ENCODE data around the gene IL1RAPL1.
"Not testable (repeated sequence)": the region's sequence is repeated elsewhere in the genome, so short reads cannot be mapped to it uniquely, and the experiment has no call there.

The IL1RAPL1 gene

DNA sequence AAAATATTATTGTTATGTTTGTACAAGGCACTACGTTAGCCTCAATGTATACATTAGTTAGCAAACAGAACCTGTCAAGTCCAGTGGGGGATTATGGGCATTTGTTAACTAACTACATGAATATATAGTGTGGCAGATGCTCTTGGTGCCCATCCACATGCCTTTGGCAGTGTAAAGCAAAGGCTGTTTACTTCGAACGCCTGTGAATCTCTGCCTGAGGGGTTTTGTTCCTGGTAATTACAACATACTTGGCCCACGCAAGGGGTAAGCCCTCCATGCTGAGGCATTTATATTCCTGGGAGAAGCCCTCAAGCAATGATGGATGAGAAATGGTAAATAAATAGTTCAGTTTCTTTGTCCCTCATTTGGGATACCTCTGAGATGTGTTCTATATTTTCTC lies 119.7 kb downstream of the IL1RAPL1 start:
- Histone ChIP-seq H3K4me3 (ENCODE audit: low read length) (no peak overlapping the region), H3K4me1 (ENCODE audit: insufficient read depth, low read length) (no peaks in the 10 kb centered on the region), H3K9me3 (ENCODE audit: insufficient read depth, low read depth, low read length) (no peaks in the 10 kb centered on the region), H3K27ac (ENCODE audit: low read length) (no peak overlapping the region), H3K27me3 (ENCODE audit: insufficient read depth, low read length) (no peaks in the 10 kb centered on the region), H3K9ac (ENCODE audit: low read depth, low read length) (no peak overlapping the region), H3K36me3 (ENCODE audit: insufficient read depth, low read depth, low read length) (no peaks in the 10 kb centered on the region)

DNA sequence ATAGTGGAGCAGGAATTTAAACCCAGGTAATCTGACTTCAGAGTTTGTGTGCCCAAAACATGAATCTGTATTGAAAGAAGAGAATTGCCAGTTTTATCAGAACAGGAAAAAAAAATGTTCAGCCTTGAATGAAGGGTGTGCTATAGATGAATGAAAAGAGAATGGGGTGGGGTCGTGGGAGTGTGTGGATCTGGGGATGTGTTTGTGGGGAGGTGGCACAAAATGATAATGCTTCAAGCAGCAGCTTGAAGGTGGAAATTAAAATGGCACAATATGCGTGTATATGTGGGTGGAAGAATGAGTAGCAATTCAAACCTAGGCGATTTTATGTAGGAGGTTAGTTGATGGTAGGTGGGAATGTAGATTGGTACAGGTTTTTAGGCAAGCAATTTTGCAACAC lies 122.2 kb downstream of the IL1RAPL1 start:
- no peak overlapping the region for H3K9ac ChIP-seq (ENCODE audit: low read depth, low read length)
- H3K36me3 ChIP-seq (ENCODE audit: insufficient read depth, low read depth, low read length) = no peaks in the 10 kb centered on the region
- no peaks in the 10 kb centered on the region for H3K4me1 ChIP-seq (ENCODE audit: insufficient read depth, low read length)
- H3K9me3 ChIP-seq (ENCODE audit: insufficient read depth, low read depth, low read length) = no peaks in the 10 kb centered on the region
- no peak overlapping the region for H3K4me3 ChIP-seq (ENCODE audit: low read length)
- no peaks in the 10 kb centered on the region for H3K27me3 ChIP-seq (ENCODE audit: insufficient read depth, low read length)
- H3K27ac ChIP-seq (ENCODE audit: low read length) = no peak overlapping the region

- H3K27me3 ChIP-seq (ENCODE audit: insufficient read depth, low read length) = no peaks in the 10 kb centered on the region
- no peak overlapping the region for H3K4me3 ChIP-seq (ENCODE audit: low read length)
- H3K27ac ChIP-seq (ENCODE audit: low read length) = no peak overlapping the region
- no peaks in the 10 kb centered on the region for H3K36me3 ChIP-seq (ENCODE audit: insufficient read depth, low read depth, low read length)
- no peaks in the 10 kb centered on the region for H3K4me1 ChIP-seq (ENCODE audit: insufficient read depth, low read length)
- H3K9ac ChIP-seq (ENCODE audit: low read depth, low read length) = no peak overlapping the region
- H3K9me3 ChIP-seq (ENCODE audit: insufficient read depth, low read depth, low read length) = no peaks in the 10 kb centered on the region
Observed at GRCh38 chrX:28717864-28718263, 130.6 kb downstream of the IL1RAPL1 start.

DNA sequence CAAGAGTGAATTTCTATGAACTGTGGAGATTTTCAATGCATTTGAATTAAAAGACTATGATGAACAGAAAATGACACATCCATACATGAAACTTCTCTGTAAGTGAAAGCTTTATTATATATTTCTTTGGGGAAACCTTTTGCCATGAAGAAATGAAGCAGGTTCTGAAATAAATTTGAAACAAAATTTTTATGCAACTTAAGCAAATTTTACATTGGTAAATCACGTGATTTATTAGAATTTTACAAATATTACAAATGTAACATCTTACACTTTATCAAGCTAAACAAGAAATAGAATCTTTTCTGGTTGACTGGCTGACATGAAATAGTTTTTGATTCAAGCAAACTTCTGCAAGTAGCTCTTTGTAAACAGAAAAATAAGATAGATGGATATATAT lies 131.2 kb downstream of the IL1RAPL1 start:
- H3K27me3 ChIP-seq (ENCODE audit: insufficient read depth, low read length) = no peaks in the 10 kb centered on the region
- no peak overlapping the region for H3K9ac ChIP-seq (ENCODE audit: low read depth, low read length)
- no peak overlapping the region for H3K4me3 ChIP-seq (ENCODE audit: low read length)
- H3K9me3 ChIP-seq (ENCODE audit: insufficient read depth, low read depth, low read length) = no peaks in the 10 kb centered on the region
- no peaks in the 10 kb centered on the region for H3K36me3 ChIP-seq (ENCODE audit: insufficient read depth, low read depth, low read length)
- H3K27ac ChIP-seq (ENCODE audit: low read length) = no peak overlapping the region
- no peaks in the 10 kb centered on the region for H3K4me1 ChIP-seq (ENCODE audit: insufficient read depth, low read length)

DNA sequence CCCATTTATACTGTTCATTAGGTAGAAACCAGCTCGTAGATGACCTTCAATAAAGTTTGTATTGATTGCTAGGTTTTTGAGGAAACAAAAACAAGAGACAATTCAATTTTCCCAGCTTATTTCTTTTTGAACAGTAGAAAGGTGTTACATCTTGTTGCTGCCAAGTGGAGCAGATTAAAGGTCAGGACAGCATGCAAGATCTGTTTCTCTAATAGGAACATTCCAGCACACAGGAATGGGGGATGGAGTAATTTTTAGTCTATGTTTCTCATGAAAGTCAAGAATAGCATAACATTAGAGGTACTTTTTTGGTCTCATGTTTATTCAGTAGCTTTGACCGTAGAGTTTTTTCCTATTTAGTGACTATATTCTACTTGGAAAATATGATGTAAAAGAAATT lies 132.4 kb downstream of the IL1RAPL1 start:
- H3K36me3 ChIP-seq (ENCODE audit: insufficient read depth, low read depth, low read length) = no peaks in the 10 kb centered on the region
- H3K27ac ChIP-seq (ENCODE audit: low read length) = no peak overlapping the region
- no peaks in the 10 kb centered on the region for H3K9me3 ChIP-seq (ENCODE audit: insufficient read depth, low read depth, low read length)
- H3K4me1 ChIP-seq (ENCODE audit: insufficient read depth, low read length) = no peaks in the 10 kb centered on the region
- H3K9ac ChIP-seq (ENCODE audit: low read depth, low read length) = no peak overlapping the region
- H3K27me3 ChIP-seq (ENCODE audit: insufficient read depth, low read length) = no peaks in the 10 kb centered on the region
- no peak overlapping the region for H3K4me3 ChIP-seq (ENCODE audit: low read length)

DNA sequence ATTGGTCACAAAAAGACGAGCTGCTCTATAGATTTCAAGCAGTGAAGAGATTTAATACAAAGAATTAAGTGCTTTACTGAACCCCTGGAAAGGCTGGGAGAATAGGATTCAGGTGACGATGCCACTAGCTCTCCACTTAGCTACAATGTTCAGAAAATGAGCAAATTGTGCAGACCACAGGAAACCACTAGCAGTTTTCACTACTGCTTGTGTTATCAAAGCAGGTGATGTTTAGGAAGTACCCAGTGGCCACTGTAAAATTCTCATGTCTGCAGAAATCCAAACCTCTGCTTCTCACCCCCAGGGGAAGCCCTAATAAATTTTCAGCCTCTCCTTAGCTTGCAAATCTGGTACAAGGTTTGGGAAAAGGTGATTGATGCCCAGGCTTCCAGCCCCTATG lies 165.1 kb downstream of the IL1RAPL1 start:
- Histone ChIP-seq H3K4me3 (ENCODE audit: low read length) (no peak overlapping the region), H3K9me3 (ENCODE audit: insufficient read depth, low read depth, low read length) (no peaks in the 10 kb centered on the region), H3K27me3 (ENCODE audit: insufficient read depth, low read length) (no peaks in the 10 kb centered on the region), H3K36me3 (ENCODE audit: insufficient read depth, low read depth, low read length) (no peaks in the 10 kb centered on the region), H3K4me1 (ENCODE audit: insufficient read depth, low read length) (no peaks in the 10 kb centered on the region), H3K27ac (ENCODE audit: low read length) (no peak overlapping the region), H3K9ac (ENCODE audit: low read depth, low read length) (no peak overlapping the region)

GRCh38 chrX:28756175-28756574 lies 168.9 kb downstream of the IL1RAPL1 start:
- no peak overlapping the region for H3K9ac ChIP-seq (ENCODE audit: low read depth, low read length)
- H3K27ac ChIP-seq (ENCODE audit: low read length) = no peak overlapping the region
- no peaks in the 10 kb centered on the region for H3K27me3 ChIP-seq (ENCODE audit: insufficient read depth, low read length)
- H3K9me3 ChIP-seq (ENCODE audit: insufficient read depth, low read depth, low read length) = no peaks in the 10 kb centered on the region
- H3K4me1 ChIP-seq (ENCODE audit: insufficient read depth, low read length) = no peaks in the 10 kb centered on the region
- H3K4me3 ChIP-seq (ENCODE audit: low read length) = no peak overlapping the region
- H3K36me3 ChIP-seq (ENCODE audit: insufficient read depth, low read depth, low read length) = no peaks in the 10 kb centered on the region

DNA sequence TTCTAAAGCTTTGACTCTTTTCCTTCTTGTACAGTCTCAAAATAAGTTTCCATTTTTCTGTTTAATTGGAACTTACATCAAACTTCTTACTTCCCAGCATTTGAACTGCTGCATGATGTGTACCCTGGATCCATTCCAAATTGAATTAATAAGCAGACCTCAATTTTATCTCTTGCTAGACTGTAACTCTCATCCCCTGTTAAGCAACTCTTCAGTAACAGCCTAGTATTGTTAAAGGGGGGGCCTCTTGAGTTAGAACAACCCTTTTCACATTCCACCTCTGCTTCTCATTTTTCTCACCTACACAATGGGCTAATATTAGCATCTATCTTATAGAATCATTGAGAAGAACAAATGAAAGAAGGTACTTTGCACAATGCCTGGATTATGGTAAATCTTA lies 169.4 kb downstream of the IL1RAPL1 start:
- H3K9me3 ChIP-seq (ENCODE audit: insufficient read depth, low read depth, low read length) = no peaks in the 10 kb centered on the region
- H3K4me1 ChIP-seq (ENCODE audit: insufficient read depth, low read length) = no peaks in the 10 kb centered on the region
- H3K27ac ChIP-seq (ENCODE audit: low read length) = no peak overlapping the region
- no peak overlapping the region for H3K4me3 ChIP-seq (ENCODE audit: low read length)
- no peak overlapping the region for H3K9ac ChIP-seq (ENCODE audit: low read depth, low read length)
- H3K36me3 ChIP-seq (ENCODE audit: insufficient read depth, low read depth, low read length) = no peaks in the 10 kb centered on the region
- no peaks in the 10 kb centered on the region for H3K27me3 ChIP-seq (ENCODE audit: insufficient read depth, low read length)

- Histone ChIP-seq H3K36me3 (ENCODE audit: insufficient read depth, low read depth, low read length) (no peaks in the 10 kb centered on the region), H3K27me3 (ENCODE audit: insufficient read depth, low read length) (no peaks in the 10 kb centered on the region), H3K27ac (ENCODE audit: low read length) (no peak overlapping the region), H3K9ac (ENCODE audit: low read depth, low read length) (no peak overlapping the region), H3K9me3 (ENCODE audit: insufficient read depth, low read depth, low read length) (no peaks in the 10 kb centered on the region), H3K4me3 (ENCODE audit: low read length) (no peak overlapping the region), H3K4me1 (ENCODE audit: insufficient read depth, low read length) (no peaks in the 10 kb centered on the region)
Observed at GRCh38 chrX:28757290-28757689, 170.0 kb downstream of the IL1RAPL1 start.

GRCh38 chrX:28766561-28766960 lies 179.3 kb downstream of the IL1RAPL1 start:
- H3K27ac ChIP-seq (ENCODE audit: low read length); H3K9ac ChIP-seq (ENCODE audit: low read depth, low read length); H3K4me3 ChIP-seq (ENCODE audit: low read length); H3K36me3 ChIP-seq (ENCODE audit: insufficient read depth, low read depth, low read length); H3K9me3 ChIP-seq (ENCODE audit: insufficient read depth, low read depth, low read length); H3K27me3 ChIP-seq (ENCODE audit: insufficient read depth, low read length); H3K4me1 ChIP-seq (ENCODE audit: insufficient read depth, low read length): not testable (repeated sequence)

GRCh38 chrX:28773807-28774206 lies 186.6 kb downstream of the IL1RAPL1 start:
- Histone ChIP-seq H3K27me3 (ENCODE audit: insufficient read depth, low read length) (no peaks in the 10 kb centered on the region), H3K4me1 (ENCODE audit: insufficient read depth, low read length) (no peaks in the 10 kb centered on the region), H3K36me3 (ENCODE audit: insufficient read depth, low read depth, low read length) (no peaks in the 10 kb centered on the region), H3K4me3 (ENCODE audit: low read length) (no peak overlapping the region), H3K9ac (ENCODE audit: low read depth, low read length) (no peak overlapping the region), H3K9me3 (ENCODE audit: insufficient read depth, low read depth, low read length) (no peaks in the 10 kb centered on the region), H3K27ac (ENCODE audit: low read length) (no peak overlapping the region)

DNA sequence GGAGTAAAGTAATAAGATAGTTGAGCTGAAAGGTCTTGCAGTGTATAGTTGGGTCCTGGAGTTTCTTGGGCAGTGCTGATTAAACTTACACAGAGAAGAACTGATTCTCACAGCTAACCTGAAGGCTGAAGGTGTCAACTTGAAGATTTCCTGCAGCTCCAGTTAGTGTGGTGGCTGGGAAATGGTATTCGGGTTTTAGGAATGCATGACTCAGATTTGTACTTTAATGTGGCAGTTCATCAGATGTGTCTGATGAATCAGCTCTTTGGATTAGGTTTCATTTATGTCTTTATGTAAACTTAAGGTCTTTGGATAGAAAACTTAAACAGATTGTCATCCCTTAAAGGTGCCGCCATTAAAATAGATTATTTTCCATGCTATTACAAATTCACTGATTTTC lies 200.0 kb downstream of the IL1RAPL1 start:
- Histone ChIP-seq H3K27ac (ENCODE audit: low read length) (no peak overlapping the region), H3K36me3 (ENCODE audit: insufficient read depth, low read depth, low read length) (no peaks in the 10 kb centered on the region), H3K9ac (ENCODE audit: low read depth, low read length) (no peak overlapping the region), H3K4me3 (ENCODE audit: low read length) (no peak overlapping the region), H3K27me3 (ENCODE audit: insufficient read depth, low read length) (no peaks in the 10 kb centered on the region), H3K4me1 (ENCODE audit: insufficient read depth, low read length) (no peaks in the 10 kb centered on the region), H3K9me3 (ENCODE audit: insufficient read depth, low read depth, low read length) (no peaks in the 10 kb centered on the region)

GRCh38 chrX:28800671-28801070 lies 213.4 kb downstream of the IL1RAPL1 start:
- not testable (repeated sequence) for H3K9me3 ChIP-seq (ENCODE audit: insufficient read depth, low read depth, low read length); H3K27ac ChIP-seq (ENCODE audit: low read length); H3K27me3 ChIP-seq (ENCODE audit: insufficient read depth, low read length); H3K36me3 ChIP-seq (ENCODE audit: insufficient read depth, low read depth, low read length); H3K4me1 ChIP-seq (ENCODE audit: insufficient read depth, low read length); H3K4me3 ChIP-seq (ENCODE audit: low read length); H3K9ac ChIP-seq (ENCODE audit: low read depth, low read length)
